Sigmoid colon (tissue), 4 donors: ENCODE measurements around the gene NLRP5.

Experiments
- EP300 ChIP-seq, 4 donors: sonication (generic); formaldehyde crosslinking; IDR thresholded peaks; one replicate each; pipeline ENCODE4 v1.6.1; 2017; ENCODE audit warnings: antibody characterized with exemption in 4 of 4
- POLR2A ChIP-seq, 2 donors: fragments of 450-650 bp; IDR thresholded peaks; one replicate each; pipeline ENCODE4 v1.6.1; 2016; ENCODE audit warnings: antibody characterized with exemption in 2 of 2, mild to moderate bottlenecking in 2 of 2, moderate library complexity in 2 of 2
- POLR2AphosphoS5 ChIP-seq, 4 donors: sonication (generic); formaldehyde crosslinking; IDR thresholded peaks; one replicate each; pipeline ENCODE4 v1.6.1; 2017; ENCODE audit warnings: antibody characterized with exemption in 4 of 4
- TF ChIP-seq, protein P1 (sequence below), 4 experiments: fragments of 450-650 bp in 3 of 4; fragments of 200-600 bp in 1 of 4; IDR thresholded peaks; one replicate each; pipeline ENCODE4 v1.5.1; 2016 to 2019; ENCODE audit warnings: antibody characterized with exemption in 4 of 4, mild to moderate bottlenecking in 3 of 4, moderate library complexity in 2 of 4

DNA sequence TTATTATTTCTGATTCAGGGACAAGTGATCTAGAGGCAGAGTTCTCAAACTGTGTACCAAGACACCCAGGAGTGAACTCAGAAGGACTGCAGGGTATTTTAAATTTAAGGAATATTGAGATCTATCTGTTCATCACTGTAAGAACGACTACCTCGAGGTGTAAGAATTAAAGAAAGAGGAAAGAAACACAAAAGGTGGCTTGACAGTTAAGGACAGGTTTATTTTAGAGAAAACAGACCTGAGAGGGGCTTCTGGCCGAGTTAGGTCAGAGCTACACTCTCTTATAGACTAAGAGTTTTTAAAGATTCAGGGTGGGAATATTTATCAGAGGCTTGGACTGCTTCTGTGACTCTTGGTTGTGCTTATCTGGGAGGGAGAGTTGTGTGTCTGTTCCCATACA is 12.6 kb upstream of the NLRP5 start:
- TF ChIP-seq POLR2A (IDR thresholded peaks at IDR 0.05), result no peak
- TF ChIP-seq, protein P1, sequence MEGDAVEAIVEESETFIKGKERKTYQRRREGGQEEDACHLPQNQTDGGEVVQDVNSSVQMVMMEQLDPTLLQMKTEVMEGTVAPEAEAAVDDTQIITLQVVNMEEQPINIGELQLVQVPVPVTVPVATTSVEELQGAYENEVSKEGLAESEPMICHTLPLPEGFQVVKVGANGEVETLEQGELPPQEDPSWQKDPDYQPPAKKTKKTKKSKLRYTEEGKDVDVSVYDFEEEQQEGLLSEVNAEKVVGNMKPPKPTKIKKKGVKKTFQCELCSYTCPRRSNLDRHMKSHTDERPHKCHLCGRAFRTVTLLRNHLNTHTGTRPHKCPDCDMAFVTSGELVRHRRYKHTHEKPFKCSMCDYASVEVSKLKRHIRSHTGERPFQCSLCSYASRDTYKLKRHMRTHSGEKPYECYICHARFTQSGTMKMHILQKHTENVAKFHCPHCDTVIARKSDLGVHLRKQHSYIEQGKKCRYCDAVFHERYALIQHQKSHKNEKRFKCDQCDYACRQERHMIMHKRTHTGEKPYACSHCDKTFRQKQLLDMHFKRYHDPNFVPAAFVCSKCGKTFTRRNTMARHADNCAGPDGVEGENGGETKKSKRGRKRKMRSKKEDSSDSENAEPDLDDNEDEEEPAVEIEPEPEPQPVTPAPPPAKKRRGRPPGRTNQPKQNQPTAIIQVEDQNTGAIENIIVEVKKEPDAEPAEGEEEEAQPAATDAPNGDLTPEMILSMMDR (IDR thresholded peaks at IDR 0.05), result no peak
- no peak for TF ChIP-seq POLR2AphosphoS5 (IDR thresholded peaks at IDR 0.05)
- TF ChIP-seq EP300 (IDR thresholded peaks at IDR 0.05), result no peak
